ENCODE data around the gene DPF3. TPM values are rescaled to one million over a fixed set of nuclear protein-coding genes. Genes with fewer than 3 reads are reported as not detected.

The DPF3 gene
- total RNA-seq: 10 to 100 TPM in 1 of 2 donors, not detected in 1; 11.0 TPM

GRCh38 chr14:72893636-72894322, at the start of gene DPF3:
TSS of gene DPF3 (minus strand) at chr14:72894101. CDS start at chr14:72894088, 13 bp downstream.
- peak; percentile 47 for TF ChIP-seq POLR2A (IDR thresholded peaks at IDR 0.05)
- no peak for TF ChIP-seq CTCF (IDR thresholded peaks at IDR 0.05)
- TF ChIP-seq POLR2AphosphoS5 (IDR thresholded peaks at IDR 0.05): peak; percentile 87
- H3K27me3 ChIP-seq (replicated peaks; ENCODE audit: insufficient read depth): peaks cover 10% of the 10 kb centered on the region
- H3K4me3 ChIP-seq: peak within 1 kb of the TSS; percentile 39 to 57
- no peaks in the 10 kb centered on the region for H3K9me3 ChIP-seq
- H3K4me1 ChIP-seq (replicated peaks): peaks cover 13% of the 10 kb centered on the region
- H3K27ac ChIP-seq: no peak within 1 kb of the TSS
- under 1% methylated on average over 51 of the region's 54 CpGs for WGBS
- peak; percentile 94 for DNase-seq (ENCODE audit: low spot score)
- no peaks in the 10 kb centered on the region for H3K36me3 ChIP-seq
- intact Hi-C loops (cut with DNase I): no loop called here

GRCh38 chr14:72942934-72943333, 49.0 kb upstream of the DPF3 start:
- Histone ChIP-seq H3K27ac (no peak overlapping the region), H3K4me3 (no peak overlapping the region), H3K4me1 (replicated peaks) (no peaks in the 10 kb centered on the region), H3K9me3 (no peaks in the 10 kb centered on the region), H3K36me3 (peaks cover 0 to 8% of the 10 kb centered on the region in 2 donors), H3K27me3 (replicated peaks; ENCODE audit: insufficient read depth) (no peaks in the 10 kb centered on the region)
- intact Hi-C loops (cut with DNase I): no loop called here
- no peak for DNase-seq (ENCODE audit: low spot score)
- no peak for TF ChIP-seq CTCF (IDR thresholded peaks at IDR 0.05)
- TF ChIP-seq POLR2A (IDR thresholded peaks at IDR 0.05): no peak
- TF ChIP-seq POLR2AphosphoS5 (IDR thresholded peaks at IDR 0.05): no peak
- WGBS: 89% methylated on average over 14 of the region's 14 CpGs

- H3K27me3 ChIP-seq (replicated peaks; ENCODE audit: insufficient read depth): no peaks in the 10 kb centered on the region
- 72% methylated on average over 12 of the region's 12 CpGs for WGBS
- no peak overlapping the region for H3K27ac ChIP-seq
- no peak overlapping the region for H3K4me3 ChIP-seq
- H3K36me3 ChIP-seq: peaks cover 0 to 8% of the 10 kb centered on the region in 2 donors
- no peaks in the 10 kb centered on the region for H3K9me3 ChIP-seq
- no peaks in the 10 kb centered on the region for H3K4me1 ChIP-seq (replicated peaks)
- no peak for DNase-seq (ENCODE audit: low spot score)
- intact Hi-C loops (cut with DNase I): no loop called here
- TF ChIP-seq POLR2AphosphoS5 (IDR thresholded peaks at IDR 0.05) (no peak), POLR2A (IDR thresholded peaks at IDR 0.05) (no peak), CTCF (IDR thresholded peaks at IDR 0.05) (no peak)
These were observed 47.5 kb upstream of the DPF3 start for GRCh38 chr14:72941286-72941985.

GRCh38 chr14:72939630-72940029, 45.7 kb upstream of the DPF3 start:
- Histone ChIP-seq H3K4me3 (no peak overlapping the region), H3K27me3 (replicated peaks; ENCODE audit: insufficient read depth) (no peaks in the 10 kb centered on the region), H3K27ac (no peak overlapping the region), H3K9me3 (no peaks in the 10 kb centered on the region), H3K4me1 (replicated peaks) (no peaks in the 10 kb centered on the region), H3K36me3 (peaks cover 0 to 8% of the 10 kb centered on the region in 2 donors)
- 75% methylated on average over 13 of the region's 13 CpGs for WGBS
- TF ChIP-seq POLR2AphosphoS5 (IDR thresholded peaks at IDR 0.05): no peak
- intact Hi-C loops (cut with DNase I): no loop called here
- no peak for DNase-seq (ENCODE audit: low spot score)

- no peaks in the 10 kb centered on the region for H3K36me3 ChIP-seq
- H3K4me1 ChIP-seq (replicated peaks): no peaks in the 10 kb centered on the region
- no peak for DNase-seq (ENCODE audit: low spot score)
- TF ChIP-seq CTCF (IDR thresholded peaks at IDR 0.05) (no peak), POLR2A (IDR thresholded peaks at IDR 0.05) (no peak), POLR2AphosphoS5 (IDR thresholded peaks at IDR 0.05) (no peak)
- H3K27ac ChIP-seq: no peak overlapping the region
- H3K4me3 ChIP-seq: no peak overlapping the region
- WGBS: 94% methylated on average over 7 of the region's 7 CpGs
- no peaks in the 10 kb centered on the region for H3K27me3 ChIP-seq (replicated peaks; ENCODE audit: insufficient read depth)
- no peaks in the 10 kb centered on the region for H3K9me3 ChIP-seq
- intact Hi-C loops (cut with DNase I): no loop called here
These were observed 39.0 kb upstream of the DPF3 start for GRCh38 chr14:72932893-72933292.

All from prostate gland (tissue), 2 donors.